Lower lobe of right lung (tissue), 2 donors: Measurements from ENCODE around the gene SLC29A4. TPM values are rescaled to one million over a fixed set of nuclear protein-coding genes. Genes with fewer than 3 reads are reported as not detected.

Experiments
- ATAC-seq, 2 donors: fragments of 200-7000 bp; cut with Tn5 transposase; one replicate each; pipeline ENCODE4 v1.9.1; 2020 to 2022; ENCODE audit warnings: mild to moderate bottlenecking in 2 of 2, moderate library complexity in 2 of 2
- DNase-seq: peaks from one replicate; pipeline ENCODE4 v3.0.0-alpha.2; 2020
- H3K27ac ChIP-seq: fragments of 200-600 bp; one replicate; pipeline ENCODE4 v1.8.0; 2022
- H3K27me3 ChIP-seq: fragments of 200-600 bp; one replicate; pipeline ENCODE4 v1.8.0; 2022; ENCODE audit warnings: low read depth
- H3K36me3 ChIP-seq: fragments of 200-600 bp; one replicate; pipeline ENCODE4 v1.8.0; 2022; ENCODE audit warnings: mild to moderate bottlenecking
- H3K4me1 ChIP-seq: fragments of 200-600 bp; one replicate; pipeline ENCODE4 v1.8.0; 2022
- H3K4me3 ChIP-seq: fragments of 200-600 bp; one replicate; pipeline ENCODE4 v1.8.0; 2022; ENCODE audit warnings: mild to moderate bottlenecking
- H3K9me3 ChIP-seq: fragments of 200-600 bp; one replicate; pipeline ENCODE4 v1.8.0; 2022
- intact Hi-C: fragments of 100-400 bp; cut with DNase I; formaldehyde crosslinking; loops from one replicate; pipeline ENCODE4 v1.11.0; 2022
- total RNA-seq: library from RNA; stranded (reverse); fragmentation: NEBNext Ultra II Directional; extraction: Animal tissue kit (Norgen Biotek cat#: 25700); gene quantifications from one replicate; pipeline ENCODE4 v1.2.1, GENCODE V29; 2021
- TF ChIP-seq, protein P1 (sequence below): fragments of 200-600 bp; IDR thresholded peaks from one replicate; pipeline ENCODE4 v1.8.0; 2022; ENCODE audit warnings: antibody characterized with exemption, mild to moderate bottlenecking
- donor health status: DM: no; HTN: yes; CAD: no; lungs with severe emphysema.

Gene SLC29A4
- total RNA-seq, 1 donor from 2014 or later = 2.7 TPM

DNA sequence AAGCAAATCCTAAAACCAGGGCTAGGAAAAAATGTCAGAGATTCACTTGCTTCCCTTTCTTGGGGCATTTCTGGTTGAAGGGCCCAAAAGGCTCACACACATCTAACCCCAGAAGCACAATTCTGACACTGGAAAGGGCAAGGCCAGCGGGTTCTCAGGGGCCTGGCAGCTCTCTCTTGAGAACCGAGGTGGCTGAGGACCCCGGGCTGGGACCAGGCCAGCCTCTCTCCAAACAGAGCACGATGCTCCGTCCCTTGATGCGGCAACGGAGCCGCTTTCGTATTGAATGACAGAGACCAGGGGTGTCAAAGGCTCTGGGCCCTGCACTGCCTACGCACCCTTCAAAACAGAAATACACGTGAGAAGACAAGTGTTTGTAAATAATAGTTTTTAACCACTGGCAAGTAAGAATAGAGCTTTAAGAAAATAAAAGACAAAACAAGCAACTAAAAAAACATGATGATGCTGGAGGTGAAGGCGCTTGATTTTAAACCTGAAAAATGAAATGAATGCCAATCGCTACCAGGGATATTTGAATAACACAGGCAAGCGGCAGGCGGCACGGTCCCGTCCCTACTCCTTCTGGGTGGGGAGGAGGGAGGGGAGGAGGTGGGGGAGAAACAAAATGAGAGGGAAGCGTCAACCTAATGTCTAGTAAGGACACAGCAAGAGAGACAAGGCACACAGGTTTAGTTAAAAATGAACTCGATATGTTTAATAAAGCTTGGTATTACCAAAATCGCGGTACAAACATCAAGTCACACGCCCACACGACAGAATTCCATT lies 68.0 kb downstream of the SLC29A4 start:
- TF ChIP-seq, protein P1, sequence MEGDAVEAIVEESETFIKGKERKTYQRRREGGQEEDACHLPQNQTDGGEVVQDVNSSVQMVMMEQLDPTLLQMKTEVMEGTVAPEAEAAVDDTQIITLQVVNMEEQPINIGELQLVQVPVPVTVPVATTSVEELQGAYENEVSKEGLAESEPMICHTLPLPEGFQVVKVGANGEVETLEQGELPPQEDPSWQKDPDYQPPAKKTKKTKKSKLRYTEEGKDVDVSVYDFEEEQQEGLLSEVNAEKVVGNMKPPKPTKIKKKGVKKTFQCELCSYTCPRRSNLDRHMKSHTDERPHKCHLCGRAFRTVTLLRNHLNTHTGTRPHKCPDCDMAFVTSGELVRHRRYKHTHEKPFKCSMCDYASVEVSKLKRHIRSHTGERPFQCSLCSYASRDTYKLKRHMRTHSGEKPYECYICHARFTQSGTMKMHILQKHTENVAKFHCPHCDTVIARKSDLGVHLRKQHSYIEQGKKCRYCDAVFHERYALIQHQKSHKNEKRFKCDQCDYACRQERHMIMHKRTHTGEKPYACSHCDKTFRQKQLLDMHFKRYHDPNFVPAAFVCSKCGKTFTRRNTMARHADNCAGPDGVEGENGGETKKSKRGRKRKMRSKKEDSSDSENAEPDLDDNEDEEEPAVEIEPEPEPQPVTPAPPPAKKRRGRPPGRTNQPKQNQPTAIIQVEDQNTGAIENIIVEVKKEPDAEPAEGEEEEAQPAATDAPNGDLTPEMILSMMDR = no peak
- no peak for DNase-seq
- Histone ChIP-seq H3K9me3 (no peaks in the 10 kb centered on the region), H3K4me1 (peaks cover 15% of the 10 kb centered on the region), H3K4me3 (no peak overlapping the region), H3K27me3 (no peaks in the 10 kb centered on the region), H3K36me3 (peaks cover 91% of the 10 kb centered on the region), H3K27ac (no peak overlapping the region)
- ATAC-seq = no peak
- intact Hi-C loops = no loop called here

DNA sequence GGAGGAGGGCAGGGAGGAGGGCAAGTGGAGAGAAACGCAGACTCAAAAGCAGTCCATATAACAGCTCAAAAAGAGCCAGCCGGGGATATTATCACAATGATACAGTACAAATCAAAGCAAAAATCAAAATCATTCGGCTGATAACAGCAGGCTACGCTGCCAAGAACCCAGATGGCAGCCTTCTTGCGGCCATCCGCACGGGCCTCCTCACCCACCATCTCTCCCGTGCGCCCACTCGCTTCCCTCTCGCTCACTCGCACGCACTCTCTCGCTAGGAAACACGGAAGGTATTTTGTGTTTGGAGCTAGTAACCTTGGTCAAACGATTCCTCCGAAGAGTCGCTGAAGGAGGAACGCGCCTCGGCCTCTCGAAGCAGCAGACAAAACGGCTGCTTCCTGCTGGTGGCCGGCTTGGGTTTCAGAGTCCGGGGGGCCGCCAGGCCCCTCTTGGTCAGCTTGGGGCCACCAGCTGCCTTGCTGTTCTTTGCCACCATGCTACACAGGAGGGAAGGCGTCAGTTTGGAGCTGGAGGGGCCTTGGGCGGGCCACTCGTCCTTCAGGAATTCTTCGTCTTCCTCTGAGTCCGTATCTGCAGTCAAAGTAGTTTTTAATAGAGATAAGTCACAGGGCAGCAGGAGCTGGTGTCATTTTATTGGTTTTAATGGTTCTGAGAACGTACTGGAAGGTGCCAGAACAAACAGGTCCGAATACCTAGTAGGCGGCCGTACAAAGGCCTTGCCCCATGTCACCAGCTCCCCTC lies 68.9 kb downstream of the SLC29A4 start:
- H3K4me3 ChIP-seq = no peak overlapping the region
- H3K27ac ChIP-seq = no peak overlapping the region
- no peaks in the 10 kb centered on the region for H3K9me3 ChIP-seq
- TF ChIP-seq, protein P1 = no peak
- H3K36me3 ChIP-seq = peaks cover 93% of the 10 kb centered on the region
- no peaks in the 10 kb centered on the region for H3K27me3 ChIP-seq
- DNase-seq (no peak), ATAC-seq (no peak)
- intact Hi-C loops = no loop called here
- H3K4me1 ChIP-seq = peaks cover 16% of the 10 kb centered on the region

DNA sequence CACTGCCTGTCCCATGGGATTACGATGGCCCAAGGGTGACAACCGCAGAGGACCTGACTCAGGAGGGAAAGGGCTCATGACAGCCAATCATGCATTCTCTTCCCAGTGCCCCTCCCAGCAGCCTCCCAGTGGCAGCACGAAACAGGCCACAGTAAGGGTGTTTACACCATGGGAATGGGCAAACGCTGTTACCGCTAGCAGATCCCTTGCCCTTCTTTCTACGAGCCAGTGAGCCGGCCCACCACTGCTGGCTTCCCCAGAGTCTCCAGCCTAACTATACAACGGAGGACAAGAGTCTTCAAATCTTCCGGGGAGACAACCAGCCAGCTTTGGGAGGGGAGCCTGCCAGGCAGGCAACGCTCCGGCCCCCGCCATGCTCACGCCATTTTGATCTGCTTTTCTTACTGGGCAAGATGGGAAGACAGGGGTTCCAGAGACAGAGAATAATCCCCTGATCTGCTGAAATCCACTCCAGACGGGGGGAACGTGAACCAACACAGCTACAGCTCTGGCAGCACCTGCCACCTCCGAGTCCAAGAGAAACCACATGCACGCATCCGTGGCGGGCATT lies 69.8 kb downstream of the SLC29A4 start:
- Histone ChIP-seq H3K27ac (no peak overlapping the region), H3K27me3 (no peaks in the 10 kb centered on the region), H3K4me1 (peaks cover 24% of the 10 kb centered on the region), H3K4me3 (no peak overlapping the region), H3K36me3 (peaks cover 97% of the 10 kb centered on the region), H3K9me3 (no peaks in the 10 kb centered on the region)
- TF ChIP-seq, protein P1 = no peak
- no peak for DNase-seq
- intact Hi-C loops = no loop called here
- ATAC-seq = no peak

DNA sequence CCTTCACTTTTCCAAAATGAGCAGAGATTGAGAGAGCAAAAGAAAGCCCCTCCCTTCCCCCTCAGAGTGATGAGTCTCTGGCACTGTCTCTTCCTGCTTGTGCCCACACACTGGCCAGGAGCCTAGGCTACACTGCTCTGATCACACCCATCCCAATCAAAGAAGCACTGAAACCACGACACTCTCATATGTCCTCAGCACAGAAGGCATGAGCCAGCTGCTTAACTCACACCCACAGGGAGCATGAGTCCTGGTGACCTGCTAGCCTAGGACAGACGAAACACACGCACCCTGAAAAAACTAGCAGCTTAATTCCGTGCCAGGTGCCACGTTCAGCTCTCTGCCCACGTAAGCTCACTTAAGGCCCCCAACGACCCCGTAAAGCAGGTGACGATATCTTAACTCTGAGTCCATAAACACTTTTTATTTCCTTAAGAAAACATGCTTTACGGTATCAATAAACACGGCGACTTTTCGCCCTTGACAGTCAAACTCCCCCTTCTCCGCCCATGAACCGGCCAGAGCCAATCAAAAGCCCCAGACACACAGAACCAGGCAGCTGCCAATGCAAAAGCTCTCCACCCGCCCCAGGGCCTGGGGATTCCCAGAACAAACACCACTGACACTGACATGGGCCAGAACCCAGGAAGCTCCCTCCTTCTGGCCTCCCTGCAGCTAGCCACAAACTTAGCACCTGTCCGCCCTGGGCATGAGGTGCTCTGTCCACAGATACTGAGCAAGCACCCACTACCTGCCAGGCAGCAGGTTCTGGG lies 71.9 kb downstream of the SLC29A4 start:
- TF ChIP-seq, protein P1 = no peak
- Histone ChIP-seq H3K36me3 (peaks cover 97% of the 10 kb centered on the region), H3K9me3 (no peaks in the 10 kb centered on the region), H3K4me1 (peaks cover 44% of the 10 kb centered on the region), H3K4me3 (no peak overlapping the region), H3K27me3 (no peaks in the 10 kb centered on the region), H3K27ac (no peak overlapping the region)
- ATAC-seq (peak in 1 of 2 donors; percentile 28), DNase-seq (no peak)
- intact Hi-C loops = no loop called here

Other genes with a start within 250 kb of the SLC29A4 start
- 10.4 TPM for gene RBAK, start 237.1 kb upstream of the SLC29A4 start, total RNA-seq
- 59.8 TPM for gene WIPI2, start 92.7 kb upstream of the SLC29A4 start, total RNA-seq
- 104 TPM for gene TNRC18, start 140.9 kb downstream of the SLC29A4 start, total RNA-seq
- 9.2 TPM for gene FBXL18, start 230.9 kb downstream of the SLC29A4 start, total RNA-seq
- 3,617 TPM for gene ACTB, start 247.7 kb downstream of the SLC29A4 start, total RNA-seq